Neural cell (in vitro differentiated cells): ENCODE results near the gene ENPEP.

Experiments
- CTCF ChIP-seq: fragments of 450-650 bp; IDR thresholded peaks from 2 replicates; pipeline ENCODE4 v1.5.1; 2014; ENCODE audit warnings: antibody characterized with exemption, mild to moderate bottlenecking, moderate library complexity; ENCODE audit not compliant: poor library complexity, severe bottlenecking
- EP300 ChIP-seq: fragments of 450-650 bp; conservative IDR thresholded peaks from 2 replicates; pipeline ENCODE4 v1.6.1; 2014; ENCODE audit warnings: antibody characterized with exemption, mild to moderate bottlenecking, moderate library complexity; ENCODE audit not compliant: poor library complexity, severe bottlenecking
- EZH2 ChIP-seq: fragments of 200-600, 300-800 bp; shearing (Covaris generic), sonication (generic); IDR thresholded peaks from 2 replicates; pipeline ENCODE4 v1.6.1; 2014; ENCODE audit warnings: antibody characterized with exemption, low read length, borderline replicate concordance, mild to moderate bottlenecking; ENCODE audit not compliant: insufficient read depth, poor library complexity, severe bottlenecking
- MXI1 ChIP-seq: fragments of 450-650 bp; conservative IDR thresholded peaks from 2 replicates; pipeline ENCODE4 v1.6.1; 2014; ENCODE audit warnings: antibody characterized with exemption, mild to moderate bottlenecking; ENCODE audit not compliant: poor library complexity, severe bottlenecking
- POLR2AphosphoS5 ChIP-seq: IDR thresholded peaks from 2 replicates; pipeline ENCODE4 v1.6.1; 2012
- RAD21 ChIP-seq: fragments of 450-650 bp; conservative IDR thresholded peaks from 2 replicates; pipeline ENCODE4 v1.6.1; 2014; ENCODE audit warnings: antibody characterized with exemption, mild to moderate bottlenecking, moderate library complexity
- SMC3 ChIP-seq: fragments of 450-650 bp; conservative IDR thresholded peaks from 2 replicates; pipeline ENCODE4 v1.6.1; 2014; ENCODE audit warnings: antibody characterized with exemption, mild to moderate bottlenecking, moderate library complexity; ENCODE audit not compliant: poor library complexity
- TF ChIP-seq, protein P1 (sequence below): IDR thresholded peaks from 2 replicates; pipeline ENCODE4 v1.6.1; 2012; ENCODE audit warnings: borderline replicate concordance

- TF ChIP-seq RAD21 (no peak), CTCF (no peak), POLR2AphosphoS5 (no peak), MXI1 (no peak), SMC3 (no peak), EZH2 (no peak), EP300 (no peak)
- TF ChIP-seq, protein P1, sequence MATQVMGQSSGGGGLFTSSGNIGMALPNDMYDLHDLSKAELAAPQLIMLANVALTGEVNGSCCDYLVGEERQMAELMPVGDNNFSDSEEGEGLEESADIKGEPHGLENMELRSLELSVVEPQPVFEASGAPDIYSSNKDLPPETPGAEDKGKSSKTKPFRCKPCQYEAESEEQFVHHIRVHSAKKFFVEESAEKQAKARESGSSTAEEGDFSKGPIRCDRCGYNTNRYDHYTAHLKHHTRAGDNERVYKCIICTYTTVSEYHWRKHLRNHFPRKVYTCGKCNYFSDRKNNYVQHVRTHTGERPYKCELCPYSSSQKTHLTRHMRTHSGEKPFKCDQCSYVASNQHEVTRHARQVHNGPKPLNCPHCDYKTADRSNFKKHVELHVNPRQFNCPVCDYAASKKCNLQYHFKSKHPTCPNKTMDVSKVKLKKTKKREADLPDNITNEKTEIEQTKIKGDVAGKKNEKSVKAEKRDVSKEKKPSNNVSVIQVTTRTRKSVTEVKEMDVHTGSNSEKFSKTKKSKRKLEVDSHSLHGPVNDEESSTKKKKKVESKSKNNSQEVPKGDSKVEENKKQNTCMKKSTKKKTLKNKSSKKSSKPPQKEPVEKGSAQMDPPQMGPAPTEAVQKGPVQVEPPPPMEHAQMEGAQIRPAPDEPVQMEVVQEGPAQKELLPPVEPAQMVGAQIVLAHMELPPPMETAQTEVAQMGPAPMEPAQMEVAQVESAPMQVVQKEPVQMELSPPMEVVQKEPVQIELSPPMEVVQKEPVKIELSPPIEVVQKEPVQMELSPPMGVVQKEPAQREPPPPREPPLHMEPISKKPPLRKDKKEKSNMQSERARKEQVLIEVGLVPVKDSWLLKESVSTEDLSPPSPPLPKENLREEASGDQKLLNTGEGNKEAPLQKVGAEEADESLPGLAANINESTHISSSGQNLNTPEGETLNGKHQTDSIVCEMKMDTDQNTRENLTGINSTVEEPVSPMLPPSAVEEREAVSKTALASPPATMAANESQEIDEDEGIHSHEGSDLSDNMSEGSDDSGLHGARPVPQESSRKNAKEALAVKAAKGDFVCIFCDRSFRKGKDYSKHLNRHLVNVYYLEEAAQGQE: no peak
These were observed 4.1 kb downstream of the ENPEP start for GRCh38 chr4:110480031-110480549.
